DMS53 treated with DMSO at 0.1 percent for 48 hours (cell line): ENCODE measurements around the gene LRRC27.

ENCODE experiments used
- DNase-seq: peaks from one replicate; lab custom pipeline; 2025; ENCODE audit not compliant: unreplicated experiment; lab: John Stamatoyannopoulos, UW

LRRC27 gene

GRCh38 chr10:132301371-132302330 lies 30.3 kb upstream of the LRRC27 start:
- no peak for DNase-seq

DNA sequence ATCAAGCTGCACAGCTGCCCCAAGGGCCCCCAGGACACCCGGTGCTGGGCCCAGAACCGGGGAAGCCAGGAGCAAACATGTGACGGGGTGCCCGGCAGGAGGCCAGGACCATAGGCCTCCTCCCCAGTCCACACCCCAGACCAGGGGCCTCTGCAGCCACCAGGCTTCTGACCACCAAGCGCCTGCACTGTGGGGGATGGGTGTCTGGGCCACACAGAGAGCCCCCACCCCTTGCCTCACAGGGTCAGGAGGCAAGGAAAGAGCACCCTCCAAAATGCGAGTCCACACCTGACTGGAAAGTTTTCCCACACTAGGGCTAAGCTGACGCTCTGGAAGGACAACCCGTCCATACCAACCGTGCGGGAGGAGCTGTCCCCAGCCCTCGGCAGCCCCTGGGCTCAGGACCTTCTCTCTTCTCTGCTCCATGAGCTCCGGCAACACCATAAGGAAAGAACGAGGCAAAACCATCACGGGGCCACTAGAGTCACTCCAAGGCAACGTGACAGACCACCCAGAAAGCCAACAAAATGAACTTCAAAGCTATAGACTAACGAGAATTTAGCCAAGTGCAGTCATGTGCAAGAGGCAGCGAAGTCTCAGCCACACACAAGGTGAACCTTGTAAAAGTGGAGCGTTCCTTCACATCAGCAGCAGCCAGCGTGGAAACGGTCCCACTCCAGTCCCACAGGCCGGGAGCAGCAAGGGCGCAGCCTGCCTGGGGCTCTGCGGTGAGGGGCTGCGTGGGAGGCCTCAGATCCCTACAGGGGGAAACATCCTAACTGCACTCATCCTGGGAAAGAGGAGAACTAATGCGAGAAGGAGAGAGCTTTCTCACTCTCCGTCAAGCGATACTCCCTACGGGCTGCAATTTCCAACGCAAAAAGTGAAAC lies 29.3 kb upstream of the LRRC27 start:
- no peak for DNase-seq

GRCh38 chr10:132303361-132304115 lies 28.5 kb upstream of the LRRC27 start:
- DNase-seq: no peak

- DNase-seq: no peak
These were observed 27.1 kb upstream of the LRRC27 start for GRCh38 chr10:132304756-132305509.

DNA sequence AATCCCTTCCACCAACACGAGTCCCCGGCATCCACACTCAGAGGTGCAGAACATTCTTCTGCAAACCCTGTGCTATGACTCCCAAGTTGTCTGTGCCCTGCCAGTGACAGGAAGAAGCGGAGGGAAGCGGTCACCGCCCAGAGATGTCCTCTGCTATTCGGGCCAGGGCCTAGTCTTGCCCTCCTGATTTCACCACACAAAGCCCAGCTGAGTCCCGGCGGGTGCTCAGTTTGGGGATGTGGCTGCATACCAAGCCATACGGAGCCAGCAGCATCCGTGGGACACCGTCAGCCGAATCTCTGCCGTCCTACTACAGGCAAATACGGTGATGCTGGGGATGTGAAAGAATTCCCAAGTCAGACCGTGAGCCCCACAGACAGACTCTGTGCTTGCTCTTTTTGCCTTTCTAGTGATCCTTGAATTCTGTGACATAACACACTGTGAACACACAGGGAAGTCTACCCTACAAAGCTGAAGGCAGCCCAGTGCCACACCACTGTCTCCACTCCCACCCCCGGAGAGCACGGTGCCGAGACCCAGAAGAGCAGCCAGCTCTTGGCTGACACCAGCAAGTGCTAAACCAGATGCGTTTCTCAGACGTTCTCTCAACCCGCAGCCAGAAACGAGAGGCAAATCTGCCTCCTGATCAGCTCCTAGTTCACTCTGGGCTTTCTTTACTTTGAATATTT lies 26.2 kb upstream of the LRRC27 start:
- DNase-seq: no peak

GRCh38 chr10:132306343-132306685 lies 25.7 kb upstream of the LRRC27 start:
- DNase-seq: no peak

- DNase-seq: peak; percentile 60
These were observed 24.9 kb upstream of the LRRC27 start for GRCh38 chr10:132306864-132307751.

- peak; percentile 46 for DNase-seq
These were observed 24.0 kb upstream of the LRRC27 start, which contains the start of gene STK32C for GRCh38 chr10:132307823-132308586. STK32C (minus strand) TSS chr10:132307950; CDS start chr10:132307833, 117 bp downstream.

GRCh38 chr10:132308587-132309470 lies 23.2 kb upstream of the LRRC27 start:
- no peak for DNase-seq

GRCh38 chr10:132309471-132309865 lies 22.5 kb upstream of the LRRC27 start:
- no peak for DNase-seq

GRCh38 chr10:132309879-132310591 lies 22.0 kb upstream of the LRRC27 start:
- DNase-seq: no peak

DNA sequence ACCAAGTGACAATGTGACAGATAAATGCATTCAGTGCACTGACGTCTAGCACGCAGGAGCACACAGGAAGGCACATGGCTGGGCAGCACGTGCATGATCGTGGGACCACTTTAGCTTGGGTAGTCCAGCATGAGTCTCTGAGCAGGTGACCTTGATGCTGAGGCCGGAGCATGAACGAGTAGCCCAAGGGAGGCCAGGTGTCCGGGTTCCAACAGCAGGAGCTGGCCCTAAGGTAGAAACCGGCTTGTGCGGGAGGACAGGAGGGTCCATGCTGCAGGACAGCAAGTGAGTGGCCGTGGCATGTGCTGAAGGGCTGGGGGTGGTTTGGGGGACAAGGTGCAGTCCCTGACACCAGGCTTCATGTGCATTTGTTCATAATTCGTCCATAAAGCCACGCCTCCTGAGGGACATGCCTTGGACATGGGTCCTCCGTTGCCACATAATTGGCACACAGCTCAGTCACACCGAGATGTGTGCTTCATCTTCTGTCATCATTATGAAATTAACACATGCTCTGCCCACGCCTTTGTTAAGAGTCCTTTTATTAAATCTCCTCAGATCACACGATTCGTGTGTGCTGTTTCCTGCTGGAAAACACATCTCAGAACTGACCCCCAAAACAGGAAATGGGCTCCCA lies 21.2 kb upstream of the LRRC27 start:
- DNase-seq: no peak

DNA sequence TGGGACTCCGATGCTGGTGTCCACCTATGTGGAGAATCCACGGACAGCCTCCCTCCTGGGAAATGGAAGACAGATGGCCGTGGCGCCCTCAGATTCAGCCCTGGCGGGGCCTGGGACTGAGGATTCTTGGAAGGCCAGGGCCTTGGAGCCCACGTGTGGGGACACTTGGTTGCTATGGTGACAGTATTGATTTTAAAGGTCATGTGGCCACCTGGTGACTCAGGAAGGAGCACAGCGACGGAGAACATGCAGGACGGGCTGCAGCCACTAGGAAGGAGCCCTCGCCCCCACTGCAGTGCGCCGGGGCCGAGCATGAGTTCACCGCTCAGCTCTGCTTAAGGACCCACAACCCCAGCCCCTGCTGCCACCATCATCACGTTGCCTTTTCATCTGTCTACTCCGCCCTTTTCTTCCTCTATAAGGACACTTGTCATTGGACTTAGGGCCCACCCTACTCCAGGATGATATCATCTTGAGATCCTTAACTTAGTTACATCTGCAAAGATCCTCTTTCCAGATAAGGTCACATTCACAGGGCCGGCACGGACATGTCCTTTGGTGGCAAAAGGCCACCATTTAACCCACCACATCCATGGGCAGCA lies 20.6 kb upstream of the LRRC27 start:
- DNase-seq: peak; percentile 23

GRCh38 chr10:132313305-132313704 lies 18.7 kb upstream of the LRRC27 start:
- DNase-seq: no peak

DNA sequence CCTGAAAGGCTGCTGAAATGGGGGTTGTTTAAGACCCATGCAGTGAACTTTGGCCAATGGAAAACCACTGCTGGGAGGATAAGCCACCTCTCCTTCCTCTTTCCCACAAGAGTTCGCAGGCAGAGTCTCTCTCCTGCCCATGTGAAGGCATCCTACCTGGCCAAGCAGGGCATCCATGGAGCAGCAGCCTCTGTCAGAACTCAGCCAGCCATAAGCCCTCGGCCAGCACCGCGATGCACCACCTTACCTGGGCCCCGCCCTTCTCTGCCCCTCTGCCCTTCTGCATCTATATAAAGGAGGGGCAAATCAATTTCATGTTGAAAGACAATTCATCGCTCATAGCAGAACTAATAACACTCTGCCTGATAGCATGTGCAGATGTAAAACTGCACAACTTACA lies 18.1 kb upstream of the LRRC27 start:
- DNase-seq: no peak

DNA sequence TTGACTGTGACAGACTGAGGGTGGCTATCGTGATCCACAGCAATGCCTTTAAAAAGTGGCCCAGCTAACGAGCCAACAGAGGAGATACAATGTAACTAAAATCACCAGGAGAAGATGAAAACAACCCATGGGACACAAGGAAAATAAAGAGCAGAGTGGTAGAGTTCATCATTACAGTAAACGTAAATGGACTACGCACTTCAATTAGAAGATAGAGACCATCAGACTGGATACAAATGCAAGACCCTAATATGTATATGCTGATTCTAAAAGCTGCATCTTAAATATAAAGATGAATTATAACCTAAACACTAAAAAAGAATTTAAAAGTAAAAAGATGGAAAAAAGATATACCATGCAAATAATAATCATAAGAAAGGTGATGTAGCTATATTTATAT lies 17.7 kb upstream of the LRRC27 start:
- no peak for DNase-seq
